ENCODE results near the gene PGM5. TPM values are rescaled to one million over a fixed set of nuclear protein-coding genes. Genes with fewer than 3 reads are reported as not detected.
"Not testable (repeated sequence)": the region's sequence is repeated elsewhere in the genome, so short reads cannot be mapped to it uniquely, and the experiment has no call there.

PGM5 gene
- total RNA-seq, 1 experiment from 2014 or later: 4.2 TPM

- DNase-seq; H3K9me3 Mint-ChIP-seq (ENCODE audit: unreplicated experiment); H3K4me3 Mint-ChIP-seq (ENCODE audit: unreplicated experiment); POLR2A ChIA-PET; H3K4me1 ChIP-seq; H3K36me3 Mint-ChIP-seq (ENCODE audit: insufficient read depth, unreplicated experiment); intact Hi-C loops (cut with micrococcal nuclease; ENCODE audit: unreplicated experiment); BruUV-seq (replicated peaks); H3K4me1 Mint-ChIP-seq (ENCODE audit: low read depth, unreplicated experiment); H3K27me3 Mint-ChIP-seq (ENCODE audit: insufficient read depth, unreplicated experiment); CTCF ChIA-PET; H3K4me3 ChIP-seq (ENCODE audit: low read depth, low read length); H3K9me3 ChIP-seq; H3K27me3 ChIP-seq (replicated peaks; ENCODE audit: control insufficient read depth, insufficient read depth, low read length); H3K27ac Mint-ChIP-seq (ENCODE audit: unreplicated experiment); H3K36me3 ChIP-seq (ENCODE audit: control insufficient read depth, insufficient read depth, low read length): not testable (repeated sequence)
Measured at GRCh38 chr9:68343242-68343641, 13.2 kb upstream of the PGM5 start.

GRCh38 chr9:68343992-68344391 lies 12.4 kb upstream of the PGM5 start:
- intact Hi-C loops (cut with micrococcal nuclease; ENCODE audit: unreplicated experiment); POLR2A ChIA-PET; H3K4me3 Mint-ChIP-seq (ENCODE audit: unreplicated experiment): not testable (repeated sequence)

GRCh38 chr9:68351689-68352088 lies 4.7 kb upstream of the PGM5 start:
- H3K36me3 Mint-ChIP-seq (ENCODE audit: insufficient read depth, unreplicated experiment); H3K4me3 Mint-ChIP-seq (ENCODE audit: unreplicated experiment); DNase-seq; intact Hi-C loops (cut with micrococcal nuclease; ENCODE audit: unreplicated experiment); H3K27me3 ChIP-seq (replicated peaks; ENCODE audit: control insufficient read depth, insufficient read depth, low read length); POLR2A ChIA-PET; CTCF ChIA-PET; H3K4me3 ChIP-seq (ENCODE audit: low read depth, low read length); H3K4me1 Mint-ChIP-seq (ENCODE audit: low read depth, unreplicated experiment); H3K27me3 Mint-ChIP-seq (ENCODE audit: insufficient read depth, unreplicated experiment); H3K36me3 ChIP-seq (ENCODE audit: control insufficient read depth, insufficient read depth, low read length); H3K4me1 ChIP-seq; BruUV-seq (replicated peaks); H3K27ac Mint-ChIP-seq (ENCODE audit: unreplicated experiment); H3K9me3 ChIP-seq; H3K9me3 Mint-ChIP-seq (ENCODE audit: unreplicated experiment): not testable (repeated sequence)

More at GRCh38 chr9:68343992-68344391, 12.4 kb upstream of the PGM5 start:
- H3K36me3 ChIP-seq (ENCODE audit: control insufficient read depth, insufficient read depth, low read length); H3K4me3 ChIP-seq (ENCODE audit: low read depth, low read length); CTCF ChIA-PET; H3K4me1 ChIP-seq; H3K4me1 Mint-ChIP-seq (ENCODE audit: low read depth, unreplicated experiment); H3K9me3 ChIP-seq; H3K27me3 ChIP-seq (replicated peaks; ENCODE audit: control insufficient read depth, insufficient read depth, low read length); H3K27ac Mint-ChIP-seq (ENCODE audit: unreplicated experiment); H3K9me3 Mint-ChIP-seq (ENCODE audit: unreplicated experiment); H3K36me3 Mint-ChIP-seq (ENCODE audit: insufficient read depth, unreplicated experiment); DNase-seq; BruUV-seq (replicated peaks); H3K27me3 Mint-ChIP-seq (ENCODE audit: insufficient read depth, unreplicated experiment): not testable (repeated sequence)

DNA sequence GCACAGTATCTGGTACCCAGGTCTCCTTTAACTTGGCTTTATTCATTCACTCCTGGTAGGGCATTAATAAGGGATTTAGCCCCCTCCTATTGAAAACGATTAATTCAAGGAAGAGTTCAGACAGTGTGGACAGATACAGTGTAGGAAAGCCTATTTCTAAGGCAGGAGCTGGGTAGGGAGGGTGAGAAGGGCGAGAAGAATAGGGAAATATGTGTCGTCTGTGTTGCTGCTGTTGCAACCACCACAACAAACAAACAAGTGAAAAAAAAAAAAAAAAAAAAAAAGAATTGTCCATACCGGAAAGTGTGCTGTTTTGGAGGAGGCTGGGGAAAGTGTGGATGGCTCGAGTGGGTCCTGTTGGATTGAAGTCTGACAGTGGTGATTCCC lies 425 bp upstream of the PGM5 start:
- POLR2A ChIA-PET; H3K36me3 Mint-ChIP-seq (ENCODE audit: insufficient read depth, unreplicated experiment); H3K4me1 Mint-ChIP-seq (ENCODE audit: low read depth, unreplicated experiment); DNase-seq; H3K36me3 ChIP-seq (ENCODE audit: control insufficient read depth, insufficient read depth, low read length); H3K27ac Mint-ChIP-seq (ENCODE audit: unreplicated experiment); H3K9me3 ChIP-seq; CTCF ChIA-PET; H3K4me1 ChIP-seq; H3K27me3 Mint-ChIP-seq (ENCODE audit: insufficient read depth, unreplicated experiment); intact Hi-C loops (cut with micrococcal nuclease; ENCODE audit: unreplicated experiment); H3K27me3 ChIP-seq (replicated peaks; ENCODE audit: control insufficient read depth, insufficient read depth, low read length); H3K9me3 Mint-ChIP-seq (ENCODE audit: unreplicated experiment); H3K4me3 ChIP-seq (ENCODE audit: low read depth, low read length); BruUV-seq (replicated peaks): not testable (repeated sequence)
- H3K4me3 Mint-ChIP-seq (ENCODE audit: unreplicated experiment): peak overlapping the region; percentile 65

GRCh38 chr9:68357119-68357714 lies 806 bp downstream of the PGM5 start:
- H3K27me3 ChIP-seq (replicated peaks; ENCODE audit: control insufficient read depth, insufficient read depth, low read length); POLR2A ChIA-PET; intact Hi-C loops (cut with micrococcal nuclease; ENCODE audit: unreplicated experiment); H3K27me3 Mint-ChIP-seq (ENCODE audit: insufficient read depth, unreplicated experiment); H3K4me1 Mint-ChIP-seq (ENCODE audit: low read depth, unreplicated experiment); DNase-seq; CTCF ChIA-PET; H3K9me3 ChIP-seq; H3K4me1 ChIP-seq; H3K9me3 Mint-ChIP-seq (ENCODE audit: unreplicated experiment); H3K27ac Mint-ChIP-seq (ENCODE audit: unreplicated experiment); H3K36me3 ChIP-seq (ENCODE audit: control insufficient read depth, insufficient read depth, low read length); H3K36me3 Mint-ChIP-seq (ENCODE audit: insufficient read depth, unreplicated experiment); BruUV-seq (replicated peaks): not testable (repeated sequence)
- peak overlapping the region; percentile 37 for H3K4me3 ChIP-seq (ENCODE audit: low read depth, low read length)
- H3K4me3 Mint-ChIP-seq (ENCODE audit: unreplicated experiment): peak overlapping the region; percentile 67

GRCh38 chr9:68366933-68367547 lies 10.6 kb downstream of the PGM5 start:
- DNase-seq; H3K4me3 Mint-ChIP-seq (ENCODE audit: unreplicated experiment); POLR2A ChIA-PET; H3K27me3 Mint-ChIP-seq (ENCODE audit: insufficient read depth, unreplicated experiment); H3K9me3 Mint-ChIP-seq (ENCODE audit: unreplicated experiment); H3K36me3 ChIP-seq (ENCODE audit: control insufficient read depth, insufficient read depth, low read length); BruUV-seq (replicated peaks); H3K4me1 Mint-ChIP-seq (ENCODE audit: low read depth, unreplicated experiment); H3K4me3 ChIP-seq (ENCODE audit: low read depth, low read length); H3K36me3 Mint-ChIP-seq (ENCODE audit: insufficient read depth, unreplicated experiment); H3K9me3 ChIP-seq; intact Hi-C loops (cut with micrococcal nuclease; ENCODE audit: unreplicated experiment); H3K27me3 ChIP-seq (replicated peaks; ENCODE audit: control insufficient read depth, insufficient read depth, low read length); H3K4me1 ChIP-seq; CTCF ChIA-PET; H3K27ac Mint-ChIP-seq (ENCODE audit: unreplicated experiment): not testable (repeated sequence)

GRCh38 chr9:68375789-68376188 lies 19.4 kb downstream of the PGM5 start:
- H3K36me3 ChIP-seq (ENCODE audit: control insufficient read depth, insufficient read depth, low read length); H3K27me3 ChIP-seq (replicated peaks; ENCODE audit: control insufficient read depth, insufficient read depth, low read length); H3K4me1 ChIP-seq; H3K9me3 ChIP-seq; DNase-seq; POLR2A ChIA-PET; H3K4me1 Mint-ChIP-seq (ENCODE audit: low read depth, unreplicated experiment); intact Hi-C loops (cut with micrococcal nuclease; ENCODE audit: unreplicated experiment); H3K27ac Mint-ChIP-seq (ENCODE audit: unreplicated experiment); H3K4me3 Mint-ChIP-seq (ENCODE audit: unreplicated experiment); H3K9me3 Mint-ChIP-seq (ENCODE audit: unreplicated experiment); H3K4me3 ChIP-seq (ENCODE audit: low read depth, low read length); BruUV-seq (replicated peaks); H3K27me3 Mint-ChIP-seq (ENCODE audit: insufficient read depth, unreplicated experiment); CTCF ChIA-PET; H3K36me3 Mint-ChIP-seq (ENCODE audit: insufficient read depth, unreplicated experiment): not testable (repeated sequence)
